ENCODE data around the gene ATAD1.

DNA sequence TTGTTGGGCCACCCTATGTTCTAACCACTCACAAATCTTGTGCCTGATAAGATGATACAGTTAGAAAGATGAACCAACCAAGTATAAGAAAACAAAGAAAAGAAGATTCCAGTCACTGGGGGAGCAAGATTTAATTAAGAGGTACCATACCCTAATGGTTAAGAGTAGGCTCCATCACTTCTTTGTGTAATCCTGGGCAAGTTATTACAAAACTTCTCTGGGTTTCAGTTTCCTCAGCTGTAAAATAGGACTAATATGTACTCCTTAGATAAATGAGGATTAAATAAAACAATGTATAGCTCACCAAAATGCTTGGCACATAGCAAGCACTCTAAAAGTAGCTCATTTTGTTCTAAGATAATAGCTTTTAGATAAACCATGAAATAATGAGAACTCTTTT is 58.5 kb downstream of the ATAD1 start:
- TF ChIP-seq, protein P1, sequence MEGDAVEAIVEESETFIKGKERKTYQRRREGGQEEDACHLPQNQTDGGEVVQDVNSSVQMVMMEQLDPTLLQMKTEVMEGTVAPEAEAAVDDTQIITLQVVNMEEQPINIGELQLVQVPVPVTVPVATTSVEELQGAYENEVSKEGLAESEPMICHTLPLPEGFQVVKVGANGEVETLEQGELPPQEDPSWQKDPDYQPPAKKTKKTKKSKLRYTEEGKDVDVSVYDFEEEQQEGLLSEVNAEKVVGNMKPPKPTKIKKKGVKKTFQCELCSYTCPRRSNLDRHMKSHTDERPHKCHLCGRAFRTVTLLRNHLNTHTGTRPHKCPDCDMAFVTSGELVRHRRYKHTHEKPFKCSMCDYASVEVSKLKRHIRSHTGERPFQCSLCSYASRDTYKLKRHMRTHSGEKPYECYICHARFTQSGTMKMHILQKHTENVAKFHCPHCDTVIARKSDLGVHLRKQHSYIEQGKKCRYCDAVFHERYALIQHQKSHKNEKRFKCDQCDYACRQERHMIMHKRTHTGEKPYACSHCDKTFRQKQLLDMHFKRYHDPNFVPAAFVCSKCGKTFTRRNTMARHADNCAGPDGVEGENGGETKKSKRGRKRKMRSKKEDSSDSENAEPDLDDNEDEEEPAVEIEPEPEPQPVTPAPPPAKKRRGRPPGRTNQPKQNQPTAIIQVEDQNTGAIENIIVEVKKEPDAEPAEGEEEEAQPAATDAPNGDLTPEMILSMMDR (conservative IDR thresholded peaks at IDR 0.05 in 1 of 2, IDR thresholded peaks at IDR 0.05 in 1 of 2; ENCODE audit: low read depth in 1 of 2, low read length in 2 of 2) = no peak
- TF ChIP-seq EZH2 (IDR thresholded peaks at IDR 0.05; ENCODE audit: low read length, missing control alignments) = no peak

Measured in fibroblast of lung (primary cell).